ENCODE data around the gene GORASP2.

DNA sequence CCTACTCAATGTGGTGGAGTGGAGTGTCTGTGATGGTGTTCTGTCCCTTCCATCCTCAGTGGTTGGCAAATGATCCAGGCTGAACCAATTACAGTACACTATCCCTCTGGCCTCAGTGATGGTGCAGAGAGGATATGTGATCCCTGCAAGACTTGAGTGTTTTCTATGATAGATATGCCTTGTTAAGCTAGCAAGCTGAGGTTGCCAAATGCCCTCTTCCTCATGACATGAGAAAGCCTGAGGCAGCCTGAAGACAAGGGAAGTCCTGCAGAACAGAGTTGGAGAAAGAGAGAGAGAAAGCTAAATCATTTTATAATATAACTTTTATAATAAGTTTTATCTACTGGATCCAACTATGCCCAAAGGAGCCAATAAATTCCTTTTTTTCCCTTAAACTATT lies 41.6 kb upstream of the GORASP2 start:
- TF ChIP-seq, protein P1, sequence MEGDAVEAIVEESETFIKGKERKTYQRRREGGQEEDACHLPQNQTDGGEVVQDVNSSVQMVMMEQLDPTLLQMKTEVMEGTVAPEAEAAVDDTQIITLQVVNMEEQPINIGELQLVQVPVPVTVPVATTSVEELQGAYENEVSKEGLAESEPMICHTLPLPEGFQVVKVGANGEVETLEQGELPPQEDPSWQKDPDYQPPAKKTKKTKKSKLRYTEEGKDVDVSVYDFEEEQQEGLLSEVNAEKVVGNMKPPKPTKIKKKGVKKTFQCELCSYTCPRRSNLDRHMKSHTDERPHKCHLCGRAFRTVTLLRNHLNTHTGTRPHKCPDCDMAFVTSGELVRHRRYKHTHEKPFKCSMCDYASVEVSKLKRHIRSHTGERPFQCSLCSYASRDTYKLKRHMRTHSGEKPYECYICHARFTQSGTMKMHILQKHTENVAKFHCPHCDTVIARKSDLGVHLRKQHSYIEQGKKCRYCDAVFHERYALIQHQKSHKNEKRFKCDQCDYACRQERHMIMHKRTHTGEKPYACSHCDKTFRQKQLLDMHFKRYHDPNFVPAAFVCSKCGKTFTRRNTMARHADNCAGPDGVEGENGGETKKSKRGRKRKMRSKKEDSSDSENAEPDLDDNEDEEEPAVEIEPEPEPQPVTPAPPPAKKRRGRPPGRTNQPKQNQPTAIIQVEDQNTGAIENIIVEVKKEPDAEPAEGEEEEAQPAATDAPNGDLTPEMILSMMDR (IDR thresholded peaks at IDR 0.05 in 4 of 5, conservative IDR thresholded peaks at IDR 0.05 in 1 of 5), result no peak
- TF ChIP-seq POLR2A (IDR thresholded peaks at IDR 0.05), result no peak

Measured in gastrocnemius medialis (tissue), 4 donors.